GM12878 (cell line): Measurements from ENCODE around the gene SLC9C1. TPM values are rescaled to one million over a fixed set of nuclear protein-coding genes. Genes with fewer than 3 reads are reported as not detected.

Source experiments
- ATAC-seq: fragments of 200-7000 bp; cut with Tn5 transposase; 3 replicates; pipeline ENCODE4 v1.9.1; 2020; ENCODE audit warnings: mild to moderate bottlenecking, moderate library complexity
- BruUV-seq: library from RNA; stranded (reverse); fragments of 400-500 nt; replicated peaks from 2 replicates; lab custom pipeline; 2021; lab: Mats Ljungman, UMichigan
- CTCF ChIA-PET: fragments of 300-600 bp; sonication (Branson Sonifier 250); formaldehyde crosslinking; extraction: SDS; loops from one replicate; lab custom pipeline; 2021; ENCODE audit warnings: inconsistent platforms; lab: Yijun Ruan, JAX
- POLR2A ChIA-PET: fragments of 350-600 bp; formaldehyde crosslinking; extraction: SDS; loops from one replicate; lab custom pipeline; 2021; ENCODE audit warnings: inconsistent platforms; lab: Charles Lee
- RAD21 ChIA-PET: fragments of 300-600 bp; sonication (Branson Sonifier 250); formaldehyde crosslinking; loops from one replicate; lab custom pipeline; 2023; ENCODE audit warnings: antibody characterized with exemption; ENCODE audit not compliant: unreplicated experiment; lab: Charles Lee
- SMC1A ChIA-PET: fragments of 300-600 bp; sonication (Branson Sonifier 250); formaldehyde crosslinking; loops from one replicate; lab custom pipeline; 2023; ENCODE audit not compliant: unreplicated experiment, uncharacterized antibody; lab: Charles Lee
- DNase-seq: peaks from one replicate; pipeline ENCODE4 v3.0.0-alpha.2; 2011; ENCODE audit warnings: low read depth, low spot score
- FAIRE-seq: peaks from 3 replicates; lab custom pipeline; 2011; peaks lifted over from hg19 to GRCh38; lab: Jason Lieb, UNC
- H2AFZ ChIP-seq: 2 replicates; pipeline ENCODE4 v1.6.0; 2011; ENCODE audit warnings: low read depth, low read length, control low read depth; ENCODE audit not compliant: control insufficient read depth
- H3K27ac ChIP-seq: 2 replicates; pipeline ENCODE4 v1.5.1; 2011; ENCODE audit warnings: control low read depth; ENCODE audit not compliant: control insufficient read depth, insufficient read depth
- H3K27me3 ChIP-seq, 2 experiments: replicated peaks in 1 of 2; 2 replicates each; pipeline versions ENCODE4 v1.6.0 to v1.6.1; 2011; ENCODE audit warnings: low read length in 1 of 2; ENCODE audit not compliant: control insufficient read depth in 2 of 2, insufficient read depth in 2 of 2
- H3K36me3 ChIP-seq, 2 experiments: 2 replicates each; pipeline ENCODE4 v1.5.1; 2011; ENCODE audit warnings: low read length in 1 of 2; ENCODE audit not compliant: control insufficient read depth in 2 of 2, insufficient read depth in 2 of 2
- H3K4me1 ChIP-seq: 2 replicates; pipeline ENCODE4 v1.6.1; 2011; ENCODE audit warnings: mild to moderate bottlenecking, low read length, moderate library complexity, mixed read lengths; ENCODE audit not compliant: control insufficient read depth, insufficient read depth
- H3K4me2 ChIP-seq: 2 replicates; pipeline ENCODE4 v1.6.0; 2011; ENCODE audit warnings: control low read depth; ENCODE audit not compliant: control insufficient read depth, insufficient read depth
- H3K4me3 ChIP-seq: fragments of 200-600 bp; sonication (generic); 2 replicates; pipeline ENCODE4 v1.5.1; 2016
- H3K79me2 ChIP-seq: 2 replicates; pipeline ENCODE4 v1.6.0; 2011; ENCODE audit warnings: low read length; ENCODE audit not compliant: control insufficient read depth, insufficient read depth
- H3K9ac ChIP-seq: 2 replicates; pipeline ENCODE4 v1.8.0; 2011; ENCODE audit warnings: low read length, control low read depth, mixed read lengths; ENCODE audit not compliant: control insufficient read depth, insufficient read depth
- H3K9me3 ChIP-seq: replicated peaks from 3 replicates; pipeline ENCODE4 v1.5.1; 2011; ENCODE audit warnings: mild to moderate bottlenecking, low read length; ENCODE audit not compliant: control insufficient read depth, insufficient read depth
- H4K20me1 ChIP-seq: 2 replicates; pipeline ENCODE4 v1.6.0; 2011; ENCODE audit not compliant: control insufficient read depth, insufficient read depth
- ATF7 ChIP-seq: fragments of 450-650 bp; IDR thresholded peaks from 2 replicates; pipeline ENCODE4 v1.6.1; 2016; ENCODE audit warnings: low read depth, mild to moderate bottlenecking
- EZH2 ChIP-seq: IDR thresholded peaks from 2 replicates; pipeline ENCODE4 v1.6.1; 2012; ENCODE audit warnings: low read depth, mild to moderate bottlenecking, control low read depth, inconsistent platforms, low read length, borderline replicate concordance; ENCODE audit not compliant: control insufficient read depth
- NR2F1 ChIP-seq: fragments of 450-650 bp; conservative IDR thresholded peaks from 2 replicates; pipeline ENCODE4 v1.6.1; 2017; ENCODE audit warnings: mild to moderate bottlenecking
- PAX5 ChIP-seq: IDR thresholded peaks from 2 replicates; pipeline ENCODE4 v1.6.1; 2011; ENCODE audit warnings: low read depth, low read length, borderline replicate concordance
- RUNX3 ChIP-seq: IDR thresholded peaks from 2 replicates; pipeline ENCODE4 v1.6.1; 2012; ENCODE audit warnings: low read length, inconsistent platforms
- STAT1 ChIP-seq: fragments of 450-650 bp; conservative IDR thresholded peaks from 2 replicates; pipeline ENCODE4 v1.6.1; 2014; ENCODE audit warnings: antibody characterized with exemption, mild to moderate bottlenecking
- SUPT20H ChIP-seq: IDR thresholded peaks from 2 replicates; pipeline ENCODE4 v1.6.1; 2011; ENCODE audit warnings: low read depth, mild to moderate bottlenecking, low read length, moderate library complexity, borderline replicate concordance; ENCODE audit not compliant: control insufficient read depth
- ZZZ3 ChIP-seq: IDR thresholded peaks from 2 replicates; pipeline ENCODE4 v1.6.1; 2011; ENCODE audit warnings: low read depth; ENCODE audit not compliant: control insufficient read depth, insufficient read length
- WGBS: methylation state at CpG from one replicate; pipeline ENCODE4 v1.1.6; 2016; ENCODE audit warnings: low lambda C conversion rate; ENCODE audit not compliant: insufficient replicate concordance, insufficient coverage; ENCODE audit errors: missing lambda C conversion rate; 5-methylcytosine and 5-hydroxymethylcytosine counted together
- in situ Hi-C: fragments of 300-500 bp; cut with MboI; formaldehyde crosslinking; loops from 9 replicates; pipeline ENCODE4 v1.14.3; 2018; ENCODE audit warnings: mixed read lengths
- intact Hi-C: fragments of 100-400 bp; cut with micrococcal nuclease; formaldehyde crosslinking; loops from one replicate; pipeline ENCODE4 v1.14.2; 2022; ENCODE audit not compliant: unreplicated experiment
- polyA plus RNA-seq, 11 experiments: library from polyadenylated mRNA; depleted of rRNA in 4 of 11; unstranded in 6 of 11; stranded (reverse) in 5 of 11; fragments of >200 nt; fragmentation: Nextera tagmentation in 4 of 11; fragmentation: Illumina TruSeq in 1 of 11; extraction: Ambion mirVana in 4 of 11; extraction: Trizol in 1 of 11; gene quantifications; 1 replicate in 1 of 11; 2 replicates in 10 of 11; pipeline versions ENCODE4 v1.2.1 to v1.2.3, GENCODE V29; 2011 to 2016; ENCODE audit warnings: inconsistent platforms in 2 of 11, missing spikeins in 2 of 11, low read depth in 1 of 11
- total RNA-seq, 4 experiments: library from RNA; depleted of rRNA in 3 of 4; stranded (reverse); fragments of >200 nt in 3 of 4; fragmentation: Illumina TruSeq in 1 of 4; extraction: Trizol in 1 of 4; gene quantifications; 2 replicates each; pipeline versions ENCODE4 v1.2.1 to v1.2.3, GENCODE V29; 2013 to 2021
- TF ChIP-seq, protein P1 (sequence below): fragments of 450-650 bp; IDR thresholded peaks from 2 replicates; pipeline ENCODE4 v1.6.1; 2016; ENCODE audit warnings: mild to moderate bottlenecking, moderate library complexity, borderline replicate concordance
- TF ChIP-seq, protein P2 (sequence below): IDR thresholded peaks from 2 replicates; pipeline ENCODE4 v1.6.1; 2012; ENCODE audit warnings: low read length, inconsistent platforms
- TF ChIP-seq, protein P3 (sequence below), 3 experiments: IDR thresholded peaks in 2 of 3; conservative IDR thresholded peaks in 1 of 3; 2 replicates each; pipeline ENCODE4 v1.5.1; 2011; ENCODE audit warnings: low read depth in 3 of 3, low read length in 3 of 3, mild to moderate bottlenecking in 3 of 3, control low read depth in 2 of 3, moderate library complexity in 2 of 3, inconsistent platforms in 1 of 3, mixed read lengths in 1 of 3; ENCODE audit not compliant: control insufficient read depth in 2 of 3, insufficient read depth in 1 of 3; ENCODE audit errors: extremely low read depth in 1 of 3

SLC9C1 gene
- total and polyA plus RNA-seq, 10 of the 15 experiments (the other 5 are each of a cell fraction or from before 2014, with no cell fraction given), result not detected

DNA sequence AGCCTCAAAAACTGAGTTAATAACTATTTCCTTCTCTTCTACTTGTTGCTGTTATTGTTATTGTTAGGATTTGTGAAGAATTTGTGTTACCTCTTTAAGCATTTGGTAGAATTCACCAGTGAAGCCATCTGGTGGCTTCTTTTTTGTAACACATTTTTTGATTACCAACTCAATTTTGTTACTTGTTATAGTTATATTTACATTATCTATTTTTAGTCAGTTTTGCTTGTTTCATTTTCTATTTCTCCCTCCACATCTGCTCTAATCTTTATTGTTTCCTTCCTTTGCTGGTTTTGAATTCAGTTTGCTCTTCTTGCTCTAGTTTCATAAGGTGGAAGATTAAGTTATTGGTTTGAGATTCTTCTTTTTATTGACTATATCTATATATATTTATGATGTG, 3.7 kb upstream of the SLC9C1 start (continued):
- TF ChIP-seq, protein P1, sequence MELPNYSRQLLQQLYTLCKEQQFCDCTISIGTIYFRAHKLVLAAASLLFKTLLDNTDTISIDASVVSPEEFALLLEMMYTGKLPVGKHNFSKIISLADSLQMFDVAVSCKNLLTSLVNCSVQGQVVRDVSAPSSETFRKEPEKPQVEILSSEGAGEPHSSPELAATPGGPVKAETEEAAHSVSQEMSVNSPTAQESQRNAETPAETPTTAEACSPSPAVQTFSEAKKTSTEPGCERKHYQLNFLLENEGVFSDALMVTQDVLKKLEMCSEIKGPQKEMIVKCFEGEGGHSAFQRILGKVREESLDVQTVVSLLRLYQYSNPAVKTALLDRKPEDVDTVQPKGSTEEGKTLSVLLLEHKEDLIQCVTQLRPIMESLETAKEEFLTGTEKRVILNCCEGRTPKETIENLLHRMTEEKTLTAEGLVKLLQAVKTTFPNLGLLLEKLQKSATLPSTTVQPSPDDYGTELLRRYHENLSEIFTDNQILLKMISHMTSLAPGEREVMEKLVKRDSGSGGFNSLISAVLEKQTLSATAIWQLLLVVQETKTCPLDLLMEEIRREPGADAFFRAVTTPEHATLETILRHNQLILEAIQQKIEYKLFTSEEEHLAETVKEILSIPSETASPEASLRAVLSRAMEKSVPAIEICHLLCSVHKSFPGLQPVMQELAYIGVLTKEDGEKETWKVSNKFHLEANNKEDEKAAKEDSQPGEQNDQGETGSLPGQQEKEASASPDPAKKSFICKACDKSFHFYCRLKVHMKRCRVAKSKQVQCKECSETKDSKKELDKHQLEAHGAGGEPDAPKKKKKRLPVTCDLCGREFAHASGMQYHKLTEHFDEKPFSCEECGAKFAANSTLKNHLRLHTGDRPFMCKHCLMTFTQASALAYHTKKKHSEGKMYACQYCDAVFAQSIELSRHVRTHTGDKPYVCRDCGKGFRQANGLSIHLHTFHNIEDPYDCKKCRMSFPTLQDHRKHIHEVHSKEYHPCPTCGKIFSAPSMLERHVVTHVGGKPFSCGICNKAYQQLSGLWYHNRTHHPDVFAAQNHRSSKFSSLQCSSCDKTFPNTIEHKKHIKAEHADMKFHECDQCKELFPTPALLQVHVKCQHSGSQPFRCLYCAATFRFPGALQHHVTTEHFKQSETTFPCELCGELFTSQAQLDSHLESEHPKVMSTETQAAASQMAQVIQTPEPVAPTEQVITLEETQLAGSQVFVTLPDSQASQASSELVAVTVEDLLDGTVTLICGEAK, result peak; percentile 67
- no peak for TF ChIP-seq ATF7
- TF ChIP-seq EZH2, result no peak
- TF ChIP-seq ZZZ3, result no peak
- TF ChIP-seq, protein P2, sequence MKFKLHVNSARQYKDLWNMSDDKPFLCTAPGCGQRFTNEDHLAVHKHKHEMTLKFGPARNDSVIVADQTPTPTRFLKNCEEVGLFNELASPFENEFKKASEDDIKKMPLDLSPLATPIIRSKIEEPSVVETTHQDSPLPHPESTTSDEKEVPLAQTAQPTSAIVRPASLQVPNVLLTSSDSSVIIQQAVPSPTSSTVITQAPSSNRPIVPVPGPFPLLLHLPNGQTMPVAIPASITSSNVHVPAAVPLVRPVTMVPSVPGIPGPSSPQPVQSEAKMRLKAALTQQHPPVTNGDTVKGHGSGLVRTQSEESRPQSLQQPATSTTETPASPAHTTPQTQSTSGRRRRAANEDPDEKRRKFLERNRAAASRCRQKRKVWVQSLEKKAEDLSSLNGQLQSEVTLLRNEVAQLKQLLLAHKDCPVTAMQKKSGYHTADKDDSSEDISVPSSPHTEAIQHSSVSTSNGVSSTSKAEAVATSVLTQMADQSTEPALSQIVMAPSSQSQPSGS, result 0 out of 2 replicates have a peak, but pooled peaks have one; percentile 21
- no peak for TF ChIP-seq NR2F1
- TF ChIP-seq, all 136 proteins: peak for 10

DNA sequence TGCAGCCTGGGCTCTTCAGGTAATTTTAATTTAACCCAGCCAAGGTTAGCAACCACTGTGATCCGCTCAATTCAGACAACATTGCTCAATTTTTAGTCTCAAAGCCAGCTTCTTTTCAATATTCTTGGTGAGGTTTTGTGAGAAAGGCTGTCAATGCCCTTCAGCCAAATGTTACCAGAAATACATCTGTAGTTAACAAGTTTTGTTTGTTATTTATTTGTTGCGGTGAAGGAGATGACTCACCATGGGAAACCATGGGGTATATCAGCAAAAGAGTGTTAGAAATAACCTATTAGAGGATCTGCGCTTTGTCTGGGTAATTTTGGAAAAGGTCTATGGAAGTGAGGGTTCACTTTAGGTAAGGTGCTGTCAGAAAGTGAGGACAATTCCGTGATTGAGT, 5.0 kb downstream of the SLC9C1 start:
- H3K27me3 ChIP-seq, result no peaks in the 10 kb centered on the region
- ChIA-PET POLR2A (no interaction called here), RAD21 (interaction anchor here (1.3 to 2.1 kb wide), 3 partner anchors 10 to 177 kb away, joined by 4 to 10 read pairs (median 5); no protein-coding TSS in a partner anchor), CTCF (interaction anchor here (0.6 to 2.0 kb wide), 4 partner anchors 15 to 691 kb away, joined by 3 to 5 read pairs (median 4); no protein-coding TSS in a partner anchor), SMC1A (interaction anchor here (0.7 to 1.9 kb wide), 9 partner anchors 14 to 266 kb away, joined by 3 to 6 read pairs (median 4); partner anchors contain the start of gene CD200)
- ATAC-seq (no peak), DNase-seq (no peak), FAIRE-seq (no peak)
- no peak overlapping the region for H3K4me3 ChIP-seq
- no TSS peak for BruUV-seq
- no peak overlapping the region for H3K4me2 ChIP-seq
- H3K4me1 ChIP-seq, result no peaks in the 10 kb centered on the region
- in situ Hi-C loops, result no loop called here
- TF ChIP-seq, protein P3, sequence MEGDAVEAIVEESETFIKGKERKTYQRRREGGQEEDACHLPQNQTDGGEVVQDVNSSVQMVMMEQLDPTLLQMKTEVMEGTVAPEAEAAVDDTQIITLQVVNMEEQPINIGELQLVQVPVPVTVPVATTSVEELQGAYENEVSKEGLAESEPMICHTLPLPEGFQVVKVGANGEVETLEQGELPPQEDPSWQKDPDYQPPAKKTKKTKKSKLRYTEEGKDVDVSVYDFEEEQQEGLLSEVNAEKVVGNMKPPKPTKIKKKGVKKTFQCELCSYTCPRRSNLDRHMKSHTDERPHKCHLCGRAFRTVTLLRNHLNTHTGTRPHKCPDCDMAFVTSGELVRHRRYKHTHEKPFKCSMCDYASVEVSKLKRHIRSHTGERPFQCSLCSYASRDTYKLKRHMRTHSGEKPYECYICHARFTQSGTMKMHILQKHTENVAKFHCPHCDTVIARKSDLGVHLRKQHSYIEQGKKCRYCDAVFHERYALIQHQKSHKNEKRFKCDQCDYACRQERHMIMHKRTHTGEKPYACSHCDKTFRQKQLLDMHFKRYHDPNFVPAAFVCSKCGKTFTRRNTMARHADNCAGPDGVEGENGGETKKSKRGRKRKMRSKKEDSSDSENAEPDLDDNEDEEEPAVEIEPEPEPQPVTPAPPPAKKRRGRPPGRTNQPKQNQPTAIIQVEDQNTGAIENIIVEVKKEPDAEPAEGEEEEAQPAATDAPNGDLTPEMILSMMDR (IDR thresholded peaks at IDR 0.05 in 2 of 3, conservative IDR thresholded peaks at IDR 0.05 in 1 of 3; ENCODE audit: control insufficient read depth in 2 of 3, extremely low read depth in 1 of 3, insufficient read depth in 1 of 3, low read depth in 3 of 3, low read length in 3 of 3), result no peak
- TF ChIP-seq SUPT20H, result no peak
- no peak for TF ChIP-seq RUNX3
- no peak for TF ChIP-seq STAT1
- no peak for TF ChIP-seq PAX5
- H3K36me3 ChIP-seq, result no peaks in the 10 kb centered on the region
- H3K9ac ChIP-seq, result no peak overlapping the region
- peaks cover 3% of the 10 kb centered on the region; the same call in 2 of the 3 replicates for H3K9me3 ChIP-seq
- intact Hi-C loops, result no loop called here
- no peaks in the 10 kb centered on the region for H4K20me1 ChIP-seq
- no peak overlapping the region for H2AFZ ChIP-seq
- H3K79me2 ChIP-seq, result no peaks in the 10 kb centered on the region
- H3K27ac ChIP-seq, result no peak overlapping the region
- WGBS, result 93% methylated on average over 4 of the region's 4 CpGs
